ENCODE results near the gene NAP1L1. TPM values are rescaled to one million over a fixed set of nuclear protein-coding genes. Genes with fewer than 3 reads are reported as not detected.
A peak's percentile ranks its signal among the peaks of the same experiment; 100 is the strongest.

Gene NAP1L1
- total RNA-seq, 2 experiments from 2014 or later: 348 to 904 TPM

GRCh38 chr12:76069339-76069738 is 15.1 kb downstream of the NAP1L1 start:
- ChIA-PET POLR2A (interaction anchor here (0.6 to 2.2 kb wide), 8 partner anchors 9 to 326 kb away, joined by 3 to 16 read pairs (median 4); no protein-coding TSS in a partner anchor), CTCF (ENCODE audit: unreplicated experiment) (no interaction called here)
- Histone ChIP-seq H3K9me3 (ENCODE audit: low read length) (peaks cover 40% of the 10 kb centered on the region), H3K27ac (ENCODE audit: low read depth, low read length, poor library complexity, severe bottlenecking) (peak overlapping the region; percentile 8), H3K9me2 (ENCODE audit: insufficient read depth, low read length) (no peaks in the 10 kb centered on the region), H3K4me2 (ENCODE audit: low read length) (no peak overlapping the region), H4K20me1 (ENCODE audit: insufficient read depth, low read length) (peaks cover 44% of the 10 kb centered on the region), H2AFZ (ENCODE audit: low read length) (no peak overlapping the region), H3K4me1 (ENCODE audit: insufficient read depth, low read length, poor library complexity, severe bottlenecking) (peaks cover 11% of the 10 kb centered on the region), H3K36me3 (ENCODE audit: insufficient read depth, low read length) (peaks cover 100% of the 10 kb centered on the region), H3K79me2 (ENCODE audit: insufficient read depth, low read depth, low read length) (peaks cover 100% of the 10 kb centered on the region), H3K4me3 (ENCODE audit: low read depth, low read length, poor library complexity, severe bottlenecking) (no peak overlapping the region)
- no TSS peak for BruUV-seq (replicated peaks)
- no peak for DNase-seq (ENCODE audit: low spot score)
- intact Hi-C loops (cut with micrococcal nuclease; ENCODE audit: unreplicated experiment): no loop called here
- no peak for TF ChIP-seq EZH2phosphoT487 (IDR thresholded peaks at IDR 0.05; ENCODE audit: borderline replicate concordance, low read depth, low read length)

GRCh38 chr12:76065917-76066316 is 18.6 kb downstream of the NAP1L1 start:
- Histone ChIP-seq H3K27ac (ENCODE audit: low read depth, low read length, poor library complexity, severe bottlenecking) (no peak overlapping the region), H3K4me1 (ENCODE audit: insufficient read depth, low read length, poor library complexity, severe bottlenecking) (no peaks in the 10 kb centered on the region), H3K79me2 (ENCODE audit: insufficient read depth, low read depth, low read length) (peaks cover 100% of the 10 kb centered on the region), H3K9me2 (ENCODE audit: insufficient read depth, low read length) (no peaks in the 10 kb centered on the region), H4K20me1 (ENCODE audit: insufficient read depth, low read length) (peaks cover 40% of the 10 kb centered on the region), H3K36me3 (ENCODE audit: insufficient read depth, low read length) (peaks cover 100% of the 10 kb centered on the region), H3K4me3 (ENCODE audit: low read depth, low read length, poor library complexity, severe bottlenecking) (no peak overlapping the region), H2AFZ (ENCODE audit: low read length) (no peak overlapping the region), H3K4me2 (ENCODE audit: low read length) (no peak overlapping the region), H3K9me3 (ENCODE audit: low read length) (peaks cover 43% of the 10 kb centered on the region)
- TF ChIP-seq CTCF (conservative IDR thresholded peaks at IDR 0.05; ENCODE audit: low read length): no peak
- no peak for TF ChIP-seq EZH2phosphoT487 (IDR thresholded peaks at IDR 0.05; ENCODE audit: borderline replicate concordance, low read depth, low read length)
- DNase-seq (ENCODE audit: low spot score): no peak
- CTCF ChIA-PET (ENCODE audit: unreplicated experiment): no interaction called here
- POLR2A ChIA-PET: interaction anchor here (0.6 to 1.1 kb wide), 2 partner anchors 21 to 27 kb away, joined by 3 read pairs; no protein-coding TSS in a partner anchor
- intact Hi-C loops (cut with micrococcal nuclease; ENCODE audit: unreplicated experiment): no loop called here
- no TSS peak for BruUV-seq (replicated peaks)

- Histone ChIP-seq H2AFZ (ENCODE audit: low read length) (no peak overlapping the region), H3K27ac (ENCODE audit: low read depth, low read length, poor library complexity, severe bottlenecking) (no peak overlapping the region), H3K36me3 (ENCODE audit: insufficient read depth, low read length) (peaks cover 100% of the 10 kb centered on the region), H3K4me2 (ENCODE audit: low read length) (no peak overlapping the region), H3K4me1 (ENCODE audit: insufficient read depth, low read length, poor library complexity, severe bottlenecking) (no peaks in the 10 kb centered on the region), H3K9me2 (ENCODE audit: insufficient read depth, low read length) (no peaks in the 10 kb centered on the region), H3K9me3 (ENCODE audit: low read length) (peaks cover 43% of the 10 kb centered on the region), H3K4me3 (ENCODE audit: low read depth, low read length, poor library complexity, severe bottlenecking) (no peak overlapping the region), H3K79me2 (ENCODE audit: insufficient read depth, low read depth, low read length) (peaks cover 99% of the 10 kb centered on the region), H4K20me1 (ENCODE audit: insufficient read depth, low read length) (peaks cover 37% of the 10 kb centered on the region)
- intact Hi-C loops (cut with micrococcal nuclease; ENCODE audit: unreplicated experiment): no loop called here
- TF ChIP-seq CTCF (conservative IDR thresholded peaks at IDR 0.05; ENCODE audit: low read length) (no peak), EZH2phosphoT487 (IDR thresholded peaks at IDR 0.05; ENCODE audit: borderline replicate concordance, low read depth, low read length) (no peak)
- no TSS peak for BruUV-seq (replicated peaks)
- ChIA-PET CTCF (ENCODE audit: unreplicated experiment) (no interaction called here), POLR2A (interaction anchor here (0.7 to 1.0 kb wide), 2 partner anchors 8 to 560 kb away, joined by 4 read pairs; no protein-coding TSS in a partner anchor)
- DNase-seq (ENCODE audit: low spot score): no peak
These were observed 19.6 kb downstream of the NAP1L1 start for GRCh38 chr12:76064904-76065303.

All from OCI-LY7 (cell line).